Omental fat pad (tissue), 4 donors: ENCODE measurements around the gene CFAP43. TPM values are rescaled to one million over a fixed set of nuclear protein-coding genes. Genes with fewer than 3 reads are reported as not detected.
"Not testable (repeated sequence)": the region's sequence is repeated elsewhere in the genome, so short reads cannot be mapped to it uniquely, and the experiment has no call there.

Experiments used
- ATAC-seq: fragments of 150-250 bp; one replicate; pipeline ENCODE4 v1.9.1; 2016; ENCODE audit warnings: mild to moderate bottlenecking, moderate library complexity; ENCODE audit not compliant: low FRiP score
- DNase-seq: peaks from one replicate; pipeline ENCODE4 v3.0.0-alpha.2; 2019; ENCODE audit warnings: low spot score
- CTCF ChIP-seq, 3 donors: fragments of 450-650 bp; IDR thresholded peaks; one replicate each; pipeline ENCODE4 v1.5.1; 2016 to 2017; ENCODE audit warnings: antibody characterized with exemption in 3 of 3, mild to moderate bottlenecking in 3 of 3, moderate library complexity in 2 of 3
- total RNA-seq, 4 donors: library from RNA; depleted of rRNA; stranded (reverse); fragments of >200 nt; gene quantifications; one replicate each; pipeline ENCODE4 v1.1.0, GENCODE V29; 2016

The CFAP43 gene
- total RNA-seq, 4 donors from 2014 or later = 0.38 to 0.84 (median 0.60) TPM; not detected in 1

GRCh38 chr10:104199567-104199966 is 32.6 kb downstream of the CFAP43 start:
- ATAC-seq (no peak), DNase-seq (no peak)
- no peak for TF ChIP-seq CTCF (IDR thresholded peaks at IDR 0.05)

GRCh38 chr10:104197364-104197763 is 34.8 kb downstream of the CFAP43 start:
- TF ChIP-seq CTCF (IDR thresholded peaks at IDR 0.05) = no peak
- ATAC-seq (no peak), DNase-seq (no peak)

- DNase-seq = no peak
- no peak for TF ChIP-seq CTCF (IDR thresholded peaks at IDR 0.05)
- no peak for ATAC-seq
These were observed 36.5 kb downstream of the CFAP43 start for GRCh38 chr10:104195706-104196105.

GRCh38 chr10:104193787-104194186 is 38.4 kb downstream of the CFAP43 start:
- ATAC-seq = no peak
- DNase-seq = no peak
- no peak for TF ChIP-seq CTCF (IDR thresholded peaks at IDR 0.05)

GRCh38 chr10:104190695-104191094 is 41.5 kb downstream of the CFAP43 start:
- ATAC-seq (no peak), DNase-seq (no peak)
- no peak for TF ChIP-seq CTCF (IDR thresholded peaks at IDR 0.05)

- ATAC-seq (no peak), DNase-seq (no peak)
- TF ChIP-seq CTCF (IDR thresholded peaks at IDR 0.05) = no peak
These were observed 48.5 kb downstream of the CFAP43 start for GRCh38 chr10:104183682-104184081.

- DNase-seq, ATAC-seq: not testable (repeated sequence)
These were observed 58.0 kb downstream of the CFAP43 start for GRCh38 chr10:104174136-104174535.
